ENCODE measurements around the gene ANKRD10. TPM values are rescaled to one million over a fixed set of nuclear protein-coding genes. Genes with fewer than 3 reads are reported as not detected.

The ANKRD10 gene
- total and polyA plus RNA-seq, 2 experiments from 2014 or later: 250 to 277 TPM

DNA sequence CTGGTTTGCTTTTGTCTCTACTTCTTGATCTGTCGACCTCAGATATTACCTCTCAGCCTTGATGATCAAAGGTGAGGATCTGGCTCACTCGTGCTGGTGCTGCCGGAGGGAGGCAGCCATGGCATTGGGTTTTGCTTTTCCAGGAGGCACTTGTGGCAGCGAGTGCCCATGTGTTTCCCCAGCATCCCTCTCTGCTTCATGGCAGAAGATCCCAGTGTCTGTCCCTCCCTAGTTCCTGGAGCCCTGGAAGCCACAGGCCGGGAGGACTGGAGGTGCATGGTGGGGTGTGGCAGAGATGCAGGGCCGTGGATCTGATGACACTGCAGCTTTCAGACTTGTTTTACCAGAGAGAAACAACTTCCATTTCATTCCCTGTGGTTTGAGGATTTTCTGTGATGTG, 47.5 kb downstream of the ANKRD10 start:
- no peak overlapping the region for H3K4me3 Mint-ChIP-seq
- H3K4me1 Mint-ChIP-seq: peaks cover 17% of the 10 kb centered on the region; the same call in 2 of the 3 replicates
- no peak for ATAC-seq

More for the DNA sequence above, 47.5 kb downstream of the ANKRD10 start:
- Mint-ChIP-seq H3K27ac (no peak overlapping the region), H3K27me3 (ENCODE audit: insufficient read depth, low read depth, poor library complexity) (peaks cover 2% of the 10 kb centered on the region), H3K9me3 (0 out of 3 replicates have a peak, but pooled peaks cover 3% of the 10 kb centered on the region), H3K36me3 (ENCODE audit: low read depth) (no peaks in the 10 kb centered on the region; the same call in 2 of the 3 replicates)
- Histone ChIP-seq H3K79me2 (replicated peaks; ENCODE audit: insufficient read depth) (no peaks in the 10 kb centered on the region), H3K4me2 (no peak overlapping the region), H3K27ac (ENCODE audit: low read depth) (no peak overlapping the region), H3K4me1 (ENCODE audit: insufficient read depth) (peaks cover 7% of the 10 kb centered on the region; the same call in 1 of the 2 replicates), H3K9me2 (ENCODE audit: insufficient read depth) (no peaks in the 10 kb centered on the region), H3K4me3 (no peak overlapping the region), H3K36me3 (ENCODE audit: insufficient read depth) (no peaks in the 10 kb centered on the region), H3F3A (replicated peaks; ENCODE audit: low read depth) (0 out of 2 replicates have a peak, but pooled peaks cover 12% of the 10 kb centered on the region), H2AFZ (no peak overlapping the region), H3K27me3 (ENCODE audit: insufficient read depth) (no peaks in the 10 kb centered on the region), H4K20me1 (replicated peaks; ENCODE audit: insufficient read depth) (no peaks in the 10 kb centered on the region)
- no peak for TF ChIP-seq ZNF114 (CRISPR knock-in tag; IDR thresholded peaks at IDR 0.05)
- TF ChIP-seq, protein P1, sequence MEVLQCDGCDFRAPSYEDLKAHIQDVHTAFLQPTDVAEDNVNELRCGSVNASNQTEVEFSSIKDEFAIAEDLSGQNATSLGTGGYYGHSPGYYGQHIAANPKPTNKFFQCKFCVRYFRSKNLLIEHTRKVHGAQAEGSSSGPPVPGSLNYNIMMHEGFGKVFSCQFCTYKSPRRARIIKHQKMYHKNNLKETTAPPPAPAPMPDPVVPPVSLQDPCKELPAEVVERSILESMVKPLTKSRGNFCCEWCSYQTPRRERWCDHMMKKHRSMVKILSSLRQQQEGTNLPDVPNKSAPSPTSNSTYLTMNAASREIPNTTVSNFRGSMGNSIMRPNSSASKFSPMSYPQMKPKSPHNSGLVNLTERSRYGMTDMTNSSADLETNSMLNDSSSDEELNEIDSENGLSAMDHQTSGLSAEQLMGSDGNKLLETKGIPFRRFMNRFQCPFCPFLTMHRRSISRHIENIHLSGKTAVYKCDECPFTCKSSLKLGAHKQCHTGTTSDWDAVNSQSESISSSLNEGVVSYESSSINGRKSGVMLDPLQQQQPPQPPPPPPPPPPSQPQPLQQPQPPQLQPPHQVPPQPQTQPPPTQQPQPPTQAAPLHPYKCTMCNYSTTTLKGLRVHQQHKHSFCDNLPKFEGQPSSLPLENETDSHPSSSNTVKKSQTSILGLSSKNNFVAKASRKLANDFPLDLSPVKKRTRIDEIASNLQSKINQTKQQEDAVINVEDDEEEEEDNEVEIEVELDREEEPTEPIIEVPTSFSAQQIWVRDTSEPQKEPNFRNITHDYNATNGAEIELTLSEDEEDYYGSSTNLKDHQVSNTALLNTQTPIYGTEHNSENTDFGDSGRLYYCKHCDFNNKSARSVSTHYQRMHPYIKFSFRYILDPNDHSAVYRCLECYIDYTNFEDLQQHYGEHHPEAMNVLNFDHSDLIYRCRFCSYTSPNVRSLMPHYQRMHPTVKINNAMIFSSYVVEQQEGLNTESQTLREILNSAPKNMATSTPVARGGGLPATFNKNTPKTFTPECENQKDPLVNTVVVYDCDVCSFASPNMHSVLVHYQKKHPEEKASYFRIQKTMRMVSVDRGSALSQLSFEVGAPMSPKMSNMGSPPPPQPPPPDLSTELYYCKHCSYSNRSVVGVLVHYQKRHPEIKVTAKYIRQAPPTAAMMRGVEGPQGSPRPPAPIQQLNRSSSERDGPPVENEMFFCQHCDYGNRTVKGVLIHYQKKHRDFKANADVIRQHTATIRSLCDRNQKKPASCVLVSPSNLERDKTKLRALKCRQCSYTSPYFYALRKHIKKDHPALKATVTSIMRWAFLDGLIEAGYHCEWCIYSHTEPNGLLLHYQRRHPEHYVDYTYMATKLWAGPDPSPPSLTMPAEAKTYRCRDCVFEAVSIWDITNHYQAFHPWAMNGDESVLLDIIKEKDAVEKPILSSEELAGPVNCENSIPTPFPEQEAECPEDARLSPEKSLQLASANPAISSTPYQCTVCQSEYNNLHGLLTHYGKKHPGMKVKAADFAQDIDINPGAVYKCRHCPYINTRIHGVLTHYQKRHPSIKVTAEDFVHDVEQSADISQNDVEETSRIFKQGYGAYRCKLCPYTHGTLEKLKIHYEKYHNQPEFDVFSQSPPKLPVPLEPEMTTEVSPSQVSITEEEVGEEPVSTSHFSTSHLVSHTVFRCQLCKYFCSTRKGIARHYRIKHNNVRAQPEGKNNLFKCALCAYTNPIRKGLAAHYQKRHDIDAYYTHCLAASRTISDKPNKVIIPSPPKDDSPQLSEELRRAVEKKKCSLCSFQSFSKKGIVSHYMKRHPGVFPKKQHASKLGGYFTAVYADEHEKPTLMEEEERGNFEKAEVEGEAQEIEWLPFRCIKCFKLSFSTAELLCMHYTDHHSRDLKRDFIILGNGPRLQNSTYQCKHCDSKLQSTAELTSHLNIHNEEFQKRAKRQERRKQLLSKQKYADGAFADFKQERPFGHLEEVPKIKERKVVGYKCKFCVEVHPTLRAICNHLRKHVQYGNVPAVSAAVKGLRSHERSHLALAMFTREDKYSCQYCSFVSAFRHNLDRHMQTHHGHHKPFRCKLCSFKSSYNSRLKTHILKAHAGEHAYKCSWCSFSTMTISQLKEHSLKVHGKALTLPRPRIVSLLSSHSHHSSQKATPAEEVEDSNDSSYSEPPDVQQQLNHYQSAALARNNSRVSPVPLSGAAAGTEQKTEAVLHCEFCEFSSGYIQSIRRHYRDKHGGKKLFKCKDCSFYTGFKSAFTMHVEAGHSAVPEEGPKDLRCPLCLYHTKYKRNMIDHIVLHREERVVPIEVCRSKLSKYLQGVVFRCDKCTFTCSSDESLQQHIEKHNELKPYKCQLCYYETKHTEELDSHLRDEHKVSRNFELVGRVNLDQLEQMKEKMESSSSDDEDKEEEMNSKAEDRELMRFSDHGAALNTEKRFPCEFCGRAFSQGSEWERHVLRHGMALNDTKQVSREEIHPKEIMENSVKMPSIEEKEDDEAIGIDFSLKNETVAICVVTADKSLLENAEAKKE (CRISPR knock-in tag; IDR thresholded peaks at IDR 0.05): no peak
- TF ChIP-seq JUNB (IDR thresholded peaks at IDR 0.05; ENCODE audit: unreplicated experiment): no peak
- no peak for TF ChIP-seq EZH2 (IDR thresholded peaks at IDR 0.05; ENCODE audit: low read depth, unreplicated experiment)
- TF ChIP-seq, protein P2, sequence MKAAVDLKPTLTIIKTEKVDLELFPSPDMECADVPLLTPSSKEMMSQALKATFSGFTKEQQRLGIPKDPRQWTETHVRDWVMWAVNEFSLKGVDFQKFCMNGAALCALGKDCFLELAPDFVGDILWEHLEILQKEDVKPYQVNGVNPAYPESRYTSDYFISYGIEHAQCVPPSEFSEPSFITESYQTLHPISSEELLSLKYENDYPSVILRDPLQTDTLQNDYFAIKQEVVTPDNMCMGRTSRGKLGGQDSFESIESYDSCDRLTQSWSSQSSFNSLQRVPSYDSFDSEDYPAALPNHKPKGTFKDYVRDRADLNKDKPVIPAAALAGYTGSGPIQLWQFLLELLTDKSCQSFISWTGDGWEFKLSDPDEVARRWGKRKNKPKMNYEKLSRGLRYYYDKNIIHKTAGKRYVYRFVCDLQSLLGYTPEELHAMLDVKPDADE (IDR thresholded peaks at IDR 0.05): no peak
- no peak for TF ChIP-seq POLR2AphosphoS5 (IDR thresholded peaks at IDR 0.05; ENCODE audit: low read depth)
- no peak for TF ChIP-seq EZH2phosphoT487 (IDR thresholded peaks at IDR 0.05; ENCODE audit: unreplicated experiment)
- no peak for TF ChIP-seq CREB1 (CRISPR knock-in tag; IDR thresholded peaks at IDR 0.05; ENCODE audit: low read depth)
- no peak for TF ChIP-seq NANOG (IDR thresholded peaks at IDR 0.05; ENCODE audit: borderline replicate concordance)
- TF ChIP-seq, protein P3, sequence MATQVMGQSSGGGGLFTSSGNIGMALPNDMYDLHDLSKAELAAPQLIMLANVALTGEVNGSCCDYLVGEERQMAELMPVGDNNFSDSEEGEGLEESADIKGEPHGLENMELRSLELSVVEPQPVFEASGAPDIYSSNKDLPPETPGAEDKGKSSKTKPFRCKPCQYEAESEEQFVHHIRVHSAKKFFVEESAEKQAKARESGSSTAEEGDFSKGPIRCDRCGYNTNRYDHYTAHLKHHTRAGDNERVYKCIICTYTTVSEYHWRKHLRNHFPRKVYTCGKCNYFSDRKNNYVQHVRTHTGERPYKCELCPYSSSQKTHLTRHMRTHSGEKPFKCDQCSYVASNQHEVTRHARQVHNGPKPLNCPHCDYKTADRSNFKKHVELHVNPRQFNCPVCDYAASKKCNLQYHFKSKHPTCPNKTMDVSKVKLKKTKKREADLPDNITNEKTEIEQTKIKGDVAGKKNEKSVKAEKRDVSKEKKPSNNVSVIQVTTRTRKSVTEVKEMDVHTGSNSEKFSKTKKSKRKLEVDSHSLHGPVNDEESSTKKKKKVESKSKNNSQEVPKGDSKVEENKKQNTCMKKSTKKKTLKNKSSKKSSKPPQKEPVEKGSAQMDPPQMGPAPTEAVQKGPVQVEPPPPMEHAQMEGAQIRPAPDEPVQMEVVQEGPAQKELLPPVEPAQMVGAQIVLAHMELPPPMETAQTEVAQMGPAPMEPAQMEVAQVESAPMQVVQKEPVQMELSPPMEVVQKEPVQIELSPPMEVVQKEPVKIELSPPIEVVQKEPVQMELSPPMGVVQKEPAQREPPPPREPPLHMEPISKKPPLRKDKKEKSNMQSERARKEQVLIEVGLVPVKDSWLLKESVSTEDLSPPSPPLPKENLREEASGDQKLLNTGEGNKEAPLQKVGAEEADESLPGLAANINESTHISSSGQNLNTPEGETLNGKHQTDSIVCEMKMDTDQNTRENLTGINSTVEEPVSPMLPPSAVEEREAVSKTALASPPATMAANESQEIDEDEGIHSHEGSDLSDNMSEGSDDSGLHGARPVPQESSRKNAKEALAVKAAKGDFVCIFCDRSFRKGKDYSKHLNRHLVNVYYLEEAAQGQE (IDR thresholded peaks at IDR 0.05; ENCODE audit: unreplicated experiment): no peak
- no peak for TF ChIP-seq STAT1 (IDR thresholded peaks at IDR 0.05; ENCODE audit: unreplicated experiment)
- no peak for DNase-seq (ENCODE audit: low spot score)
